ENCODE measurements around the gene IFIT1.
"Not testable (repeated sequence)": the region's sequence is repeated elsewhere in the genome, so short reads cannot be mapped to it uniquely, and the experiment has no call there.

IFIT1 gene

GRCh38 chr10:89442289-89442688, 49.9 kb downstream of the IFIT1 start:
- DNase-seq: no peak

DNA sequence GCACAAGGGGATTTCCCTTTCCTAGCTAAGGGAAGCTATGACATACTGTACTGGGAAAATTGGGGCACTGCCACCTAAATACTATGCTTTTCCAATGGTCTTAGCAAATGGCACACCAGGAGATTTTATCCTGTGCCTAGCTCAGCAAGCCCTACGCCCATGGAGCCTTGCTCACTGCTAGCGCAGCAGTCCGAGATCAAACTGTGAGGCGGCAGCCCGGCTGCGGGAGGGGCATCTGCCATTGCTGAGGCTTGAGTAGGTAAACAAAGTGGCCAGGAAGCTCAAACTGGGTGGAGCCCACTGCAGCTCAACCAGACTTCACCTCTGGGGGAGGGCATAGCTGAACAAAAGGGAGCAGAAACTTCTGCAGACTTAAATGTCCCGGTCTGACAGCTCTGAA, 52.4 kb downstream of the IFIT1 start:
- not testable (repeated sequence) for DNase-seq

GRCh38 chr10:89450901-89451300, 58.5 kb downstream of the IFIT1 start:
- no peak for DNase-seq

- no peak for DNase-seq
These were observed 59.8 kb downstream of the IFIT1 start for GRCh38 chr10:89452193-89452592.

DNA sequence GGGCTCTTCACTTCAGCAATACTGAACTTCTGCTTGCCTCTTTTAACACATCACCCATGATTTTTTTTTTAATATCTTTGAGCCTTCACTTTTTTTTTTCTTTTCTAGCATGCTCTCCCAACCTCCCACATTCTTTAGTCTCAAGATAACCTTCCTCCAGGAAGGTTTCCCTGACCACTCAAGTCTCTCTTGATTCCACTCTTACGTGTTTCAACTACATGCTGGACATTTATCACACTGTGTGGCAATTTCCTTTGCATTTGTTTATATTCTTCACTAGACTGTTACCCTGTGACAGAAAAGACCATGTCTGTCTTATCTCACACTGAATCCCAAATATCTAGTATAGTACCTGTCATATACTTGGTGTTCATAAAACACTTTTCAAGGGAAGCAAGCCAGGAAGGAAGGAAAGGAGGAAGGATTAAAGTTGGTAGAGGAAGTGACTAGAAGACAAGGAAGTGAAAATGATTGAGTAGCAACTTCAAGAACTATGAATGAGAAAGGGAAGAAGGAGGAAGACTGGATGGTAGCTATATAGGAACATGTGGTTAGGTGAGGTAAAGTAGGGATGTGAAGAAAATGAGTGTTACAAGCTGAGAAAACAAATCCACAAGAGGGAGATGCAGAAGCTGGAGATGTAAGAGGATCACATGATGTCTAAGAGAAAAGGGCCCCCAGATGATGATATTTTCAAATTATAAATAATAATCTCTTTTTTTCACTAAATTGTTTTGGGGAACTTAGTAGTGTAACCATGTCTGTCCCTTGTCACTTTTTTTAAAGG, 62.3 kb downstream of the IFIT1 start:
- DNase-seq: no peak
